GM18867 (cell line): ENCODE results near the gene SALL3.

Experiments used
- ATAC-seq: cut with Tn5 transposase; IDR thresholded peaks from one replicate; pipeline ENCODE4 v1.9.1; 2021; ENCODE audit warnings: mild to moderate bottlenecking, moderate library complexity; ENCODE audit not compliant: unreplicated experiment

The SALL3 gene

GRCh38 chr18:78965260-78965659 is 14.4 kb upstream of the SALL3 start:
- ATAC-seq = no peak

GRCh38 chr18:78965917-78966792 is 13.5 kb upstream of the SALL3 start:
- no peak for ATAC-seq

GRCh38 chr18:78966793-78967106 is 12.9 kb upstream of the SALL3 start:
- ATAC-seq = no peak

- ATAC-seq = no peak
Observed at GRCh38 chr18:78967692-78968091, 11.9 kb upstream of the SALL3 start.

- ATAC-seq = no peak
Observed at GRCh38 chr18:78969574-78970315, 9.9 kb upstream of the SALL3 start.

- ATAC-seq = no peak
Observed at GRCh38 chr18:78970774-78971333, 8.8 kb upstream of the SALL3 start.

GRCh38 chr18:78971511-78972245 is 7.9 kb upstream of the SALL3 start:
- no peak for ATAC-seq

GRCh38 chr18:78972385-78972918 is 7.2 kb upstream of the SALL3 start:
- ATAC-seq = no peak

GRCh38 chr18:78972930-78973331 is 6.7 kb upstream of the SALL3 start:
- ATAC-seq = no peak

GRCh38 chr18:78973357-78974083 is 6.1 kb upstream of the SALL3 start:
- no peak for ATAC-seq

GRCh38 chr18:78974115-78974761 is 5.4 kb upstream of the SALL3 start:
- no peak for ATAC-seq

- no peak for ATAC-seq
Observed at GRCh38 chr18:78975292-78975691, 4.3 kb upstream of the SALL3 start.

GRCh38 chr18:78975699-78976335 is 3.8 kb upstream of the SALL3 start:
- no peak for ATAC-seq

GRCh38 chr18:78976765-78977636 is 2.6 kb upstream of the SALL3 start:
- no peak for ATAC-seq

- ATAC-seq = no peak
Observed at GRCh38 chr18:78977637-78978348, 1.8 kb upstream of the SALL3 start.

- no peak for ATAC-seq
Observed at GRCh38 chr18:78978349-78979055, 1.1 kb upstream of the SALL3 start.

GRCh38 chr18:78979056-78979729 is 425 bp upstream of the SALL3 start:
- ATAC-seq = no peak
